Putamen (tissue), 1 donor: ENCODE results near the gene STK36.

Experiments used
- DNase-seq: peaks from one replicate; pipeline ENCODE4 v3.0.0-alpha.2; 2016; ENCODE audit warnings: low spot score

Gene STK36

DNA sequence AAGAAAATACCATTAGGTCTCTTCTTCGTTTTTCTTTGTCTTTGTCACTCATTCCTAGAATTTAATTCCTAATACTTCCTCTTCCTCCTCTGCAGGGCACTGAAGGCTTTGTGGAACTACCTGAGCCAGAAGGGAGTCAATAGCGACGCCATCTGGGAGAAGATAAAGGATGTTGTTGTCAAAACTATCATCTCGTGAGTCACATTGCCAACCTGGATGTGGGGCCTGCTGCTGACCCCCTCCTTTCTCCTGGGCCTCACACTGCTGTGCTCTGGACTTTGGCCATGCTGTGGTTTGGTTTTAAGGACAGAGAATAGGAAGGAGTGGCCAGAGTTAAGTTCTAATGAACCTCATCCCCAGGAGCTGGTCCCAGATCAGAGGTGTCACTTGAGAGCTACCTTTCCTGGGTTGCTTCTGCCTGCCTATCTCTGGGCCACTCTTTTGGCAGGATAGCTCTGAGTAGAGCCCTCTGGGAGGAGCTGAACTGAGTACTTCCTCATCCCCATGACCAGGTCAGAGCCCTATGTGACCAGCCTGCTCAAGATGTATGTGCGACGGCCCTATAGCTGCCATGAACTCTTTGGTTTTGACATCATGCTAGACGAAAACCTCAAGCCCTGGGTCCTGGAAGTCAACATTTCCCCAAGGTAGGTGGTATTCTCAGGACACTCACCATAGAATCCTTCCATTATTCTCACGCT, 77.0 kb downstream of the STK36 start:
- DNase-seq: no peak
